BJ (cell line): ENCODE results near the gene WBP11. TPM values are rescaled to one million over a fixed set of nuclear protein-coding genes. Genes with fewer than 3 reads are reported as not detected.

Experiments
- CTCF ChIA-PET: fragments of 350-600 bp; formaldehyde crosslinking; extraction: SDS; loops from one replicate; lab custom pipeline; 2021; ENCODE audit warnings: antibody characterized with exemption, inconsistent platforms; lab: Yijun Ruan, JAX
- POLR2A ChIA-PET: fragments of 300-600 bp; sonication (Branson Sonifier 250); formaldehyde crosslinking; extraction: SDS; loops from one replicate; lab custom pipeline; 2021; ENCODE audit warnings: antibody characterized with exemption; lab: Charles Lee
- DNase-seq: peaks from one replicate; pipeline ENCODE4 v3.0.0-alpha.2; 2011; ENCODE audit warnings: low read depth
- H3K27me3 ChIP-seq: 2 replicates; pipeline ENCODE4 v1.6.0; 2011; ENCODE audit warnings: low read length; ENCODE audit not compliant: control insufficient read depth, insufficient read depth
- H3K36me3 ChIP-seq: 2 replicates; pipeline ENCODE4 v1.5.1; 2011; ENCODE audit warnings: low read length; ENCODE audit not compliant: control insufficient read depth, insufficient read depth
- H3K4me3 ChIP-seq: 2 replicates; pipeline ENCODE4 v1.5.1; 2011; ENCODE audit warnings: low read depth, mild to moderate bottlenecking, control low read depth, low read length
- polyA plus RNA-seq: library from polyadenylated mRNA; depleted of rRNA; stranded (reverse); fragments of >200 nt; gene quantifications from 2 replicates; pipeline ENCODE4 v1.2.3, GENCODE V29; 2011
- TF ChIP-seq, protein P1 (sequence below): IDR thresholded peaks from 2 replicates; pipeline ENCODE4 v1.5.1; 2011; ENCODE audit warnings: low read depth, mild to moderate bottlenecking, control low read depth, inconsistent platforms, low read length, moderate library complexity; ENCODE audit not compliant: insufficient read depth

The WBP11 gene
- polyA plus RNA-seq, 1 experiment, result 12.8 TPM

DNA sequence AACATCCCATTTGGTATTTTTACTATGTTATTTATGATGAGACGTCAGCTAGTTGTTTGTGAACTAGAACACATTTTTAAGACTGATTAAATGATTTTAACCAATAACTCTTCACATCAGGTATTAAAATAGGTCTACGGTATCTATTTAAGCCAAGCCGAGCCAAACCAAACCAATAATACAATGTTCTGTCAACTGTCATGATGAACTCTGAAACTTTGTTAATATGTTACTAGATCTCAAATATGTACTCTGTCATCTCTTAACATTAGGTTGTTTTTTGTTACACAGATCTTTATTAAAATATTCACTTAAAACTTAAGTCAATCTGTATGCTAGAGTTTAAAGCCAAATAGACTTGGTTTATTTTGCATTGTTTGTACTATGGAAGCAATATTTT lies 39.0 kb upstream of the WBP11 start:
- DNase-seq, result no peak
- ChIA-PET POLR2A (no interaction called here), CTCF (interaction anchor here (2.0 kb wide), 1 partner anchor 70 kb away, joined by 5 read pairs; no protein-coding TSS in a partner anchor)
- Histone ChIP-seq H3K4me3 (no peak overlapping the region), H3K27me3 (no peaks in the 10 kb centered on the region), H3K36me3 (no peaks in the 10 kb centered on the region)
- TF ChIP-seq, protein P1, sequence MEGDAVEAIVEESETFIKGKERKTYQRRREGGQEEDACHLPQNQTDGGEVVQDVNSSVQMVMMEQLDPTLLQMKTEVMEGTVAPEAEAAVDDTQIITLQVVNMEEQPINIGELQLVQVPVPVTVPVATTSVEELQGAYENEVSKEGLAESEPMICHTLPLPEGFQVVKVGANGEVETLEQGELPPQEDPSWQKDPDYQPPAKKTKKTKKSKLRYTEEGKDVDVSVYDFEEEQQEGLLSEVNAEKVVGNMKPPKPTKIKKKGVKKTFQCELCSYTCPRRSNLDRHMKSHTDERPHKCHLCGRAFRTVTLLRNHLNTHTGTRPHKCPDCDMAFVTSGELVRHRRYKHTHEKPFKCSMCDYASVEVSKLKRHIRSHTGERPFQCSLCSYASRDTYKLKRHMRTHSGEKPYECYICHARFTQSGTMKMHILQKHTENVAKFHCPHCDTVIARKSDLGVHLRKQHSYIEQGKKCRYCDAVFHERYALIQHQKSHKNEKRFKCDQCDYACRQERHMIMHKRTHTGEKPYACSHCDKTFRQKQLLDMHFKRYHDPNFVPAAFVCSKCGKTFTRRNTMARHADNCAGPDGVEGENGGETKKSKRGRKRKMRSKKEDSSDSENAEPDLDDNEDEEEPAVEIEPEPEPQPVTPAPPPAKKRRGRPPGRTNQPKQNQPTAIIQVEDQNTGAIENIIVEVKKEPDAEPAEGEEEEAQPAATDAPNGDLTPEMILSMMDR, result no peak

DNA sequence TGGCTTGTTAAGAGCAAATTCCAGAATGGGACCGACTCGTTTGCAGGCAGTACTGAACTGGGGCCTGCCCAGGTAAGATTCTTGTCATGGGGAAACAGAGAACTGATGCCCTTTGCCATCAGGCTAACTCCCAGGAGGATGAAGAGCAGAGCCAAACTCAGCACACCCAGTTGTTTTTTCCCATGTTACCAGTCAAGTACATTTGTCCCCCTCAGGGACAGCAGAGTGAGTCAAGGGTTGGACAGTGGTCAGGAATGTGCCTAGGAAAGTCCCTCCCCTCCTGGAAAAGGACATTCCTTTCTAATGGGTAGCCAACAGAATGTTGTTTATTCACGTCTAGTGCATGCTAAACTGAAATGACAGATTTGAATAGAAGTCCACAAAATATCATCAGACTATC lies 38.5 kb upstream of the WBP11 start:
- TF ChIP-seq, protein P1, result no peak
- Histone ChIP-seq H3K27me3 (no peaks in the 10 kb centered on the region), H3K4me3 (no peak overlapping the region), H3K36me3 (no peaks in the 10 kb centered on the region)
- ChIA-PET CTCF (interaction anchor here (2.0 kb wide), 1 partner anchor 71 kb away, joined by 5 read pairs; no protein-coding TSS in a partner anchor), POLR2A (no interaction called here)
- no peak for DNase-seq

DNA sequence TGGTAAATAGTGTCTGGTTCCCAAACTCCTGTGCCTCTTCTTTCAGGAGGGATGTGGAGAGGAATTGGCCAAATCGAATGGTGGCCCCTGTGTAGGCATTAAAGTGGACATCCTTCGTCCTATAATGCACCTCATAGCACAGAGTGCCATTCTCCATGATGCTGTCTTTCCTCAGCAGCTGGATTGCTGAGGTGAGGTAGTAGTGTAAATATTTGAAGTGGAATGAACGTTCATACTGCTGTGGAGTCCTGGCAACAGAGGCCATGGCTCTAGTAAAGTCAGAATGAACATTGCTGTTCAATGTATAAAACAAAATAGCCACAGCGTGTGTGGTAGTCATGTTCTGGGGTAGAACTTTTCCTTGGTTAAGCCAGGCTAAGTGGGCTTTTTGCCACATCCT lies 37.3 kb upstream of the WBP11 start:
- ChIA-PET CTCF (interaction anchor here (2.0 kb wide), 1 partner anchor 72 kb away, joined by 5 read pairs; no protein-coding TSS in a partner anchor), POLR2A (no interaction called here)
- TF ChIP-seq, protein P1, result no peak
- no peak for DNase-seq
- H3K27me3 ChIP-seq, result no peaks in the 10 kb centered on the region
- no peaks in the 10 kb centered on the region for H3K36me3 ChIP-seq
- H3K4me3 ChIP-seq, result no peak overlapping the region

DNA sequence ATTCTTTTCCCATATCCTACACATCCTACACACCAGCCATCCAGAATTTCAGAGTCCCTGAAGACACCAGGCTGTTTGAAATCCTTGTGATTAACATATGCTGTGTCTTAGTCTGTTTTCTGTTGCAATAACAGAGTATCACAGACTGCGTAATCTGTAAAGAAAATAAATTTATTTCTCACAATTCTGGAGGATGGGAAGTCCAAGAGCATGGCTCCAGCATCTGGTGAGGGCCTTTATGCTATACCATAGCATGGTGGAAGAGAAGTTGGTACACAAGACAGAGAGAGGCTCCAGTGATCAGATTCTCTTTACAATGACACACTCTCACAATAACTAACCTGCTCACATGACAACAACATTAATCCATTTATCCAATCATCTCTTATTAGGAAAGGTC lies 36.0 kb upstream of the WBP11 start:
- Histone ChIP-seq H3K27me3 (no peaks in the 10 kb centered on the region), H3K36me3 (no peaks in the 10 kb centered on the region), H3K4me3 (no peak overlapping the region)
- TF ChIP-seq, protein P1, result no peak
- ChIA-PET POLR2A (no interaction called here), CTCF (no interaction called here)
- DNase-seq, result no peak

DNA sequence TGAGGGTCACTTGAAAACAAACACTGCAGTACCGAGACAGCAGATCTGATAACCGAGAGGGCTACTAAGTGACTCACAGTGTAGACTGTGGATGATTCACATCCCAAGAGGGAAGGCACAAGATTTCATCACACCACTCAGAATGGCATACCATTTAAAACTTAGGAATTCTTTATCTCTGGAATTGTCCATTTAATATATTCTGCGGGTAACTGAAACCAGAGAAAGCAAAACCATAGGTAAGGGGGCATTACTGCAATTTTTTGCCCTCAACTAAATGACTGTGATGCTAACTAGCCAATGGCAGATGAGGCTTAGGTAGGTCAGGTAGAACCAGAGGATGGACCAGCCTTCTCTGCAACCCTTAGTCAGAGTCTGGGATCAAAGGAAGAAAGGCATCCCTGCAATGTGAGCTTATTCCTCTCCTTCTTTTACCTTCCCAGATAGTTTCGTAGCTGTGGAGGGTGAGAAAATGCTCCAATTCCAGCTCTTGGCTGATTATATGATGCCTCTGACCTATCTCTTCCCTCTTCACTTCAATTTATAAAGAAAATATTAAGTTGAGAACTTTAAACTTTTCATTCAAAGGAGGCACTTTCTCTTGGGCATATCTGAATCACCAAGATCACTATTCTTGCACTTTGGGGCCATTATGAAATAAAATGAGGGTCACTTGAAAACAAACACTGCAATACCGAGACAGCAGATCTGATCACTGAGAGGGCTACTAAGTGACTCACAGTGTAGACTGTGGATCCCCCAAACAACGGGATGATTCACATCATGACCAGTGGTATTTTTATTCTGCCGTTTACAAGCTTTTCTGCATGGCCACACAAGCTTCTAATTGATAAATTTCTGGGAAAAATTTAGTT lies 33.3 kb upstream of the WBP11 start:
- POLR2A ChIA-PET, result no interaction called here
- no peak for DNase-seq
- TF ChIP-seq, protein P1, result no peak
- Histone ChIP-seq H3K36me3 (no peaks in the 10 kb centered on the region), H3K27me3 (no peaks in the 10 kb centered on the region), H3K4me3 (no peak overlapping the region)
- CTCF ChIA-PET, result interaction anchor here (0.5 to 1.6 kb wide), 4 partner anchors 12 to 385 kb away, joined by 3 to 6 read pairs (median 3); partner anchors contain the start of gene RERG
